ENCODE results near the gene DCAF11.

The DCAF11 gene

DNA sequence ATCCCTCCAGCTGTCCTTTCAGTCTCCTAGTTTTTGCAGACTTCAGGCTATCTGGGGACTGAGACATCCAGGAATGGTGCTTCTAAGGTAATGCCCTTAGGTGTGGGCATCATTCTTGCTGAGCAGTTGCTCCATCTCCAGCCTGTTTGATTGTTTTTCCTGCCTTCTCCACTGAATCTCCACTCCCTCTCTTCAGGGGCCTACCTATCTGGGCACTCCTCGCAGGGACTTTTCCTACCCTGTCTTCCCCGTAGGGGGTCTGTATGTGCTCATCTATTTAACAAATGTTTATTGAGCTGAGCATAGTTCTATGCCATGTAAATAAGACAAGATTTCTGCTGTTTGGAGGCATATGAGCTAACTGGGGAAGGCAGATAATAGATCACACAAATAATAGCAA, 18.4 kb downstream of the DCAF11 start:
- no peaks in the 10 kb centered on the region for H3K9me3 ChIP-seq (ENCODE audit: insufficient read depth, low read depth, low read length)
- H2AFZ ChIP-seq (ENCODE audit: insufficient read depth, low read length, poor library complexity): no peak overlapping the region
- peaks cover 5% of the 10 kb centered on the region for H3K79me1 ChIP-seq (ENCODE audit: low read length)
- H4K8ac ChIP-seq (ENCODE audit: low read depth, low read length): no peak overlapping the region
- H3K4me2 ChIP-seq (ENCODE audit: low read length): no peak overlapping the region
- H3K9ac ChIP-seq (ENCODE audit: low read length): no peak overlapping the region
- H3K36me3 ChIP-seq (ENCODE audit: control insufficient read depth in 1 of 2, insufficient read depth in 2 of 2, low read length in 2 of 2): peaks cover 2 to 5% of the 10 kb centered on the region in 2 experiments
- DNase-seq: no peak
- no peak overlapping the region for H2BK120ac ChIP-seq (ENCODE audit: insufficient read depth, low read length, poor library complexity)
- H3K4ac ChIP-seq (ENCODE audit: low read depth, low read length): no peak overlapping the region
- H2AK5ac ChIP-seq (ENCODE audit: low read length): no peak overlapping the region
- H2BK5ac ChIP-seq (ENCODE audit: low read depth, low read length, poor library complexity): no peak overlapping the region
- peaks cover 3% of the 10 kb centered on the region for H3K79me2 ChIP-seq (ENCODE audit: control insufficient read depth, insufficient read depth, low read length, poor library complexity)
- no peak overlapping the region for H3K18ac ChIP-seq (ENCODE audit: low read length)
- no peak overlapping the region for H3K4me3 ChIP-seq (ENCODE audit: low read depth, low read length)
- H2BK12ac ChIP-seq (ENCODE audit: low read length): no peak overlapping the region
- WGBS (ENCODE audit: extremely low coverage, insufficient coverage, insufficient read length): no CpG with 5 or more reads among the region's 2 CpGs
- H3K23ac ChIP-seq (ENCODE audit: low read length): no peak overlapping the region
- H3K27ac ChIP-seq (ENCODE audit: low read depth, low read length): no peak overlapping the region
- no peak overlapping the region for H3K14ac ChIP-seq (ENCODE audit: low read length)
- no peak overlapping the region for H4K91ac ChIP-seq (ENCODE audit: low read depth, low read length)
- H3K27me3 ChIP-seq (ENCODE audit: insufficient read depth, low read length): no peaks in the 10 kb centered on the region
- H3K4me1 ChIP-seq (ENCODE audit: control insufficient read depth in 1 of 2, insufficient read depth in 2 of 2, low read length in 2 of 2): peaks cover 6 to 10% of the 10 kb centered on the region in 2 experiments
- H4K12ac ChIP-seq (ENCODE audit: low read depth, low read length): no peak overlapping the region

DNA sequence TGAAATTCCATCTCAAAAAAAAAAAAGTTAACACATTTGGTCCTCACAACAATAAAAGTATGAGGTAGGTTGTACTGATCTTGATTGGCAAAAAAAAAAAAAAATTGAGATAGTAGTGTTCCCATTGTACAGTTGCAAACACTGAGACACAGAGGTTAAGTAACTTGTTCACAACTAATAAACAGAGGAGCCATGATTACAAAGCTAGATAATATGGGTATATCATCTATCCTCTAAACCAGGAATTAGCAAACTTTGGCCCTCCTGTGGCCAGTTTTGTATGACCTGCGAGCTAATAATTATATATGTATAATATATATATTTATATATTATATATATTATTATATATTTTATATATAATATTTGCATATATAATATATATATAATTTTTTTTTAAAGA, 19.2 kb downstream of the DCAF11 start:
- no peak overlapping the region for H3K4ac ChIP-seq (ENCODE audit: low read depth, low read length)

GRCh38 chr14:24135584-24135833, 20.9 kb downstream of the DCAF11 start:
- Histone ChIP-seq H3K4me1 (ENCODE audit: control insufficient read depth in 1 of 2, insufficient read depth in 2 of 2, low read length in 2 of 2) (peaks cover 6 to 10% of the 10 kb centered on the region in 2 experiments), H2BK120ac (ENCODE audit: insufficient read depth, low read length, poor library complexity) (no peak overlapping the region), H3K27ac (ENCODE audit: low read depth, low read length) (no peak overlapping the region), H2BK12ac (ENCODE audit: low read length) (no peak overlapping the region), H3K9ac (ENCODE audit: low read length) (no peak overlapping the region), H3K36me3 (ENCODE audit: control insufficient read depth in 1 of 2, insufficient read depth in 2 of 2, low read length in 2 of 2) (peaks cover 19% of the 10 kb centered on the region in 2 experiments), H3K27me3 (ENCODE audit: insufficient read depth, low read length) (no peaks in the 10 kb centered on the region), H2AK5ac (ENCODE audit: low read length) (no peak overlapping the region), H3K9me3 (ENCODE audit: insufficient read depth, low read depth, low read length) (peaks cover 1% of the 10 kb centered on the region), H3K79me2 (ENCODE audit: control insufficient read depth, insufficient read depth, low read length, poor library complexity) (peaks cover 3% of the 10 kb centered on the region), H3K4me3 (ENCODE audit: low read depth, low read length) (peak overlapping the region; percentile 96), H4K12ac (ENCODE audit: low read depth, low read length) (no peak overlapping the region), H3K23ac (ENCODE audit: low read length) (no peak overlapping the region), H3K14ac (ENCODE audit: low read length) (no peak overlapping the region), H3K4ac (ENCODE audit: low read depth, low read length) (no peak overlapping the region), H2AFZ (ENCODE audit: insufficient read depth, low read length, poor library complexity) (peak overlapping the region; percentile 48), H4K91ac (ENCODE audit: low read depth, low read length) (no peak overlapping the region), H2BK5ac (ENCODE audit: low read depth, low read length, poor library complexity) (no peak overlapping the region), H4K8ac (ENCODE audit: low read depth, low read length) (peak overlapping the region; percentile 41), H3K79me1 (ENCODE audit: low read length) (peaks cover 5% of the 10 kb centered on the region), H3K4me2 (ENCODE audit: low read length) (peak overlapping the region; percentile 78), H3K18ac (ENCODE audit: low read length) (no peak overlapping the region)
- no CpG with 5 or more reads among the region's 9 CpGs for WGBS (ENCODE audit: extremely low coverage, insufficient coverage, insufficient read length)
- no peak for DNase-seq

More for the DNA sequence above, 19.2 kb downstream of the DCAF11 start:
- no peak overlapping the region for H2AK5ac ChIP-seq (ENCODE audit: low read length)
- no peak overlapping the region for H3K23ac ChIP-seq (ENCODE audit: low read length)
- no peaks in the 10 kb centered on the region for H3K27me3 ChIP-seq (ENCODE audit: insufficient read depth, low read length)
- H3K79me2 ChIP-seq (ENCODE audit: control insufficient read depth, insufficient read depth, low read length, poor library complexity): peaks cover 3% of the 10 kb centered on the region
- DNase-seq: no peak
- no peak overlapping the region for H2BK120ac ChIP-seq (ENCODE audit: insufficient read depth, low read length, poor library complexity)
- H3K36me3 ChIP-seq (ENCODE audit: control insufficient read depth in 1 of 2, insufficient read depth in 2 of 2, low read length in 2 of 2): peaks cover 9 to 10% of the 10 kb centered on the region in 2 experiments
- WGBS (ENCODE audit: extremely low coverage, insufficient coverage, insufficient read length): no CpG with 5 or more reads among the region's 1 CpG
- no peak overlapping the region for H3K9ac ChIP-seq (ENCODE audit: low read length)
- no peak overlapping the region for H2BK5ac ChIP-seq (ENCODE audit: low read depth, low read length, poor library complexity)
- no peaks in the 10 kb centered on the region for H3K9me3 ChIP-seq (ENCODE audit: insufficient read depth, low read depth, low read length)
- peaks cover 6 to 10% of the 10 kb centered on the region in 2 experiments for H3K4me1 ChIP-seq (ENCODE audit: control insufficient read depth in 1 of 2, insufficient read depth in 2 of 2, low read length in 2 of 2)
- H3K4me2 ChIP-seq (ENCODE audit: low read length): no peak overlapping the region
- H3K18ac ChIP-seq (ENCODE audit: low read length): no peak overlapping the region
- H4K91ac ChIP-seq (ENCODE audit: low read depth, low read length): no peak overlapping the region
- H2AFZ ChIP-seq (ENCODE audit: insufficient read depth, low read length, poor library complexity): no peak overlapping the region
- peaks cover 5% of the 10 kb centered on the region for H3K79me1 ChIP-seq (ENCODE audit: low read length)
- no peak overlapping the region for H2BK12ac ChIP-seq (ENCODE audit: low read length)
- H3K14ac ChIP-seq (ENCODE audit: low read length): no peak overlapping the region
- H3K27ac ChIP-seq (ENCODE audit: low read depth, low read length): no peak overlapping the region
- H4K12ac ChIP-seq (ENCODE audit: low read depth, low read length): no peak overlapping the region
- H3K4me3 ChIP-seq (ENCODE audit: low read depth, low read length): no peak overlapping the region
- H4K8ac ChIP-seq (ENCODE audit: low read depth, low read length): no peak overlapping the region

- H3K79me1 ChIP-seq (ENCODE audit: low read length): peaks cover 9% of the 10 kb centered on the region
- no peak within 1 kb of the TSS for H2BK12ac ChIP-seq (ENCODE audit: low read length)
- H3K4me1 ChIP-seq (ENCODE audit: control insufficient read depth in 1 of 2, insufficient read depth in 2 of 2, low read length in 2 of 2): peaks cover 6 to 10% of the 10 kb centered on the region in 2 experiments
- peak within 1 kb of the TSS; percentile 78 for H3K4me2 ChIP-seq (ENCODE audit: low read length)
- H3K79me2 ChIP-seq (ENCODE audit: control insufficient read depth, insufficient read depth, low read length, poor library complexity): peaks cover 6% of the 10 kb centered on the region
- no peak within 1 kb of the TSS for H3K4ac ChIP-seq (ENCODE audit: low read depth, low read length)
- peak within 1 kb of the TSS; percentile 96 for H3K4me3 ChIP-seq (ENCODE audit: low read depth, low read length)
- no peaks in the 10 kb centered on the region for H3K27me3 ChIP-seq (ENCODE audit: insufficient read depth, low read length)
- peak within 1 kb of the TSS; percentile 20 for H2AK5ac ChIP-seq (ENCODE audit: low read length)
- H3K14ac ChIP-seq (ENCODE audit: low read length): peak within 1 kb of the TSS; percentile 46
- no CpG with 5 or more reads among the region's 75 CpGs for WGBS (ENCODE audit: extremely low coverage, insufficient coverage, insufficient read length)
- H4K8ac ChIP-seq (ENCODE audit: low read depth, low read length): peak within 1 kb of the TSS; percentile 84
- H3K9ac ChIP-seq (ENCODE audit: low read length): peak within 1 kb of the TSS; percentile 73
- peak within 1 kb of the TSS; percentile 54 for H3K18ac ChIP-seq (ENCODE audit: low read length)
- H3K27ac ChIP-seq (ENCODE audit: low read depth, low read length): no peak within 1 kb of the TSS
- peak within 1 kb of the TSS; percentile 68 for H4K12ac ChIP-seq (ENCODE audit: low read depth, low read length)
- H3K23ac ChIP-seq (ENCODE audit: low read length): no peak within 1 kb of the TSS
- H3K9me3 ChIP-seq (ENCODE audit: insufficient read depth, low read depth, low read length): peaks cover 1% of the 10 kb centered on the region
- DNase-seq: peak; percentile 82 to 88
- peak within 1 kb of the TSS; percentile 61 for H2AFZ ChIP-seq (ENCODE audit: insufficient read depth, low read length, poor library complexity)
- no peak within 1 kb of the TSS for H2BK5ac ChIP-seq (ENCODE audit: low read depth, low read length, poor library complexity)
- peaks cover 19% of the 10 kb centered on the region in 2 experiments for H3K36me3 ChIP-seq (ENCODE audit: control insufficient read depth in 1 of 2, insufficient read depth in 2 of 2, low read length in 2 of 2)
- peak within 1 kb of the TSS; percentile 59 for H2BK120ac ChIP-seq (ENCODE audit: insufficient read depth, low read length, poor library complexity)
- H4K91ac ChIP-seq (ENCODE audit: low read depth, low read length): peak within 1 kb of the TSS; percentile 67
These were observed 21.5 kb downstream of the DCAF11 start, which contains the start of gene PSME1 for GRCh38 chr14:24135834-24136683. Gene PSME1, plus strand, starts transcription at chr14:24136194. Its CDS starts 69 bp downstream, at chr14:24136263.
